ENCODE results near the gene EFNA1.

EFNA1 gene

DNA sequence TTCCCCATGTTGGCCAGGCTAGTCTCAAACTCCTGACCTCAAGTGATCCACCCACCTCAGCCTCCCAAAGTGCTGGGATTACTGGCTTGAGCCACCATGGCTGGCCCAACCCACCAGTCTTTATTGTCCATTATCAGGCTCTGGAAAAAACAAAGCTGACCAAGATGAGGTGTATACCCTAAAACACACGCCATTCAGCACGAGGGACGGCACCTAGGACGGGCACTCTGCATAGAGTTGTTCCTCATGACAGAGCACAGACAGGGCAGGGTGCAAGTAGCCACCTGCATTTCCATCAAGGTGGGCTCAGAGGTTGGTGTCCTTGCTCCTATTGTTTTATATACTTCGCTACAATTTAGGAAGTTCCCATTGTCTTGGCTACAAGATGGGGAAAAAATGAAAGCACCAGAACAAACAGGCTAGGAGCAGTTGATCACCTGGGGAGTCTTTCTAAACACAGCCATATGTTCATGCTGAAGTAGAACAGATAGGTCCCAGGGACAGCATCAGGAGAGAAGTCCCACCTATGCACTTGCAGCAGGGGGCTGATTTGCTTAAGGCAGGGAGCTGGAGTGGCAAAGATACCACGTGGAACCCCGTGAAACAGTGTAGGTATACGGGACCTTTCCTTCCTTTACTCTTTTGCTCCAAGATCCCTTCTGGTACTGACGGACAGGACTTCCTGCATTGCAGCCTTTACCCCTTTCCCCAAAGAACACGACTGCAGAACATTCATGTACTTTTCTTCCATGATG lies 41.0 kb downstream of the EFNA1 start:
- no peaks in the 10 kb centered on the region for H3K27me3 ChIP-seq (ENCODE audit: control insufficient read depth, insufficient read depth, low read length)
- peaks cover 19% of the 10 kb centered on the region for H3K4me1 ChIP-seq (ENCODE audit: control insufficient read depth, insufficient read depth, low read length)
- no peak overlapping the region for H3K9ac ChIP-seq (ENCODE audit: low read length)
- no peak overlapping the region for H3K4me3 ChIP-seq (ENCODE audit: low read length)
- H3K36me3 ChIP-seq (ENCODE audit: control insufficient read depth, insufficient read depth, low read length), result no peaks in the 10 kb centered on the region
- no peaks in the 10 kb centered on the region for H3K9me3 ChIP-seq (ENCODE audit: control insufficient read depth, low read length)

- H3K9me3 ChIP-seq (ENCODE audit: control insufficient read depth, low read length), result no peaks in the 10 kb centered on the region
Observed at GRCh38 chr1:155169541-155169940, 41.9 kb downstream of the EFNA1 start.

DNA sequence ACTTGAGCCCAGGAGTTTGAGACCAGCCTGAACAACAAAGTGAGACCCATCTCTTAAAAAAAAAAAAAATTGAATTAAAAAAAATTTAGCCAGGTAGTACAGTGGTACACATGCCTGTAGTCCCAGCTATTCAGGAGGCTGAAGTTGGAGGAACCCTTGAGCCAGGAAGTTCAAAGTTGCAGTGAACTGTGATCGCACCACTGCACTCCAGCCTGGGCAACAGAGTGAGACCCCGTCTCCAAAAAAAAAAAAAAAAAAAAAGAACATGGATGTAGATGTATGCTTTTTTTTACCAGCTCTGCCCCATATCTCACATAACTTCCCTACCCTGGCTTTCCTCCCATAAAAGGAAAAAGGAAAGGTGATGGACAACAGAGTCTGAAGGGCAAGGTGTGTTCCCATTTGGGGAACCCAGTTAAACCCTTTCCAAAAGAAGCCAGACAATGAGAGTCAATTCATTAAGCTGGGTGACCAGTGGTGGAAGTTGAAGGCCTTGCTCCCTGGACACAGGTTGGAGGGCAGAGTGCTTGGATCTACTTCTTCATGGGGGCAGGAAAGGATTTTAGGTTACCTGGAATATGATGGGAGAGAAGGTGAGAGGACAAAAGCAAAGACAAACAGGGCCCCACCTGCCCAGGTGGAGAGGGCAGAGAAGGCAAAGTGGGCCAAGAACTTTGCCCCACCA lies 42.6 kb downstream of the EFNA1 start:
- peaks cover 35% of the 10 kb centered on the region for H3K4me1 ChIP-seq (ENCODE audit: control insufficient read depth, insufficient read depth, low read length)
- no peak overlapping the region for H3K4me3 ChIP-seq (ENCODE audit: low read length)
- peaks cover 4% of the 10 kb centered on the region for H3K27me3 ChIP-seq (ENCODE audit: control insufficient read depth, insufficient read depth, low read length)
- no peak overlapping the region for H3K9ac ChIP-seq (ENCODE audit: low read length)
- no peaks in the 10 kb centered on the region for H3K36me3 ChIP-seq (ENCODE audit: control insufficient read depth, insufficient read depth, low read length)
- no peaks in the 10 kb centered on the region for H3K9me3 ChIP-seq (ENCODE audit: control insufficient read depth, low read length)

More at GRCh38 chr1:155169541-155169940, 41.9 kb downstream of the EFNA1 start:
- Histone ChIP-seq H3K4me1 (ENCODE audit: control insufficient read depth, insufficient read depth, low read length) (peaks cover 28% of the 10 kb centered on the region), H3K36me3 (ENCODE audit: control insufficient read depth, insufficient read depth, low read length) (no peaks in the 10 kb centered on the region), H3K27me3 (ENCODE audit: control insufficient read depth, insufficient read depth, low read length) (no peaks in the 10 kb centered on the region), H3K4me3 (ENCODE audit: low read length) (no peak overlapping the region), H3K9ac (ENCODE audit: low read length) (no peak overlapping the region)

DNA sequence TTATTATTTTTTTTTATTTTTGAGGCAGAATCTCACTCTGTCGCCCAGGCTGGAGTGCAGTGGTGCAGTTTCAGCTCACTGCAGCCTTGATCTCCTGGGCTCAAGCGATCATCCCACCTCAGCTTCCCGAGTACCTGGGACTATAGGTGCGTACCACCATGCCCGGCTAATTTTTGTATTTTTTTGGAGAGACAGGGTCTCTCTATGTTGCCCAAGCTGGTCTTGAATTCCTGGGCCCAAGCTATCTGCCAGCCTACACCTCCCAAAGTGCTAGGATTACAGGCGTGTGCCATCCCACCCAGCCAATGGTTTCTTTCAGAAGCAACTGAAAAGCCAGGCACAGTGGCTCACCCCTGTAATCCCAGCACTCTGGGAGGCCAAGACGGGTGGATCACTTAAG lies 43.1 kb downstream of the EFNA1 start:
- Histone ChIP-seq H3K4me3 (ENCODE audit: low read length) (no peak overlapping the region), H3K9ac (ENCODE audit: low read length) (no peak overlapping the region), H3K27me3 (ENCODE audit: control insufficient read depth, insufficient read depth, low read length) (peaks cover 4% of the 10 kb centered on the region), H3K4me1 (ENCODE audit: control insufficient read depth, insufficient read depth, low read length) (peaks cover 41% of the 10 kb centered on the region), H3K36me3 (ENCODE audit: control insufficient read depth, insufficient read depth, low read length) (no peaks in the 10 kb centered on the region), H3K9me3 (ENCODE audit: control insufficient read depth, low read length) (no peaks in the 10 kb centered on the region)

DNA sequence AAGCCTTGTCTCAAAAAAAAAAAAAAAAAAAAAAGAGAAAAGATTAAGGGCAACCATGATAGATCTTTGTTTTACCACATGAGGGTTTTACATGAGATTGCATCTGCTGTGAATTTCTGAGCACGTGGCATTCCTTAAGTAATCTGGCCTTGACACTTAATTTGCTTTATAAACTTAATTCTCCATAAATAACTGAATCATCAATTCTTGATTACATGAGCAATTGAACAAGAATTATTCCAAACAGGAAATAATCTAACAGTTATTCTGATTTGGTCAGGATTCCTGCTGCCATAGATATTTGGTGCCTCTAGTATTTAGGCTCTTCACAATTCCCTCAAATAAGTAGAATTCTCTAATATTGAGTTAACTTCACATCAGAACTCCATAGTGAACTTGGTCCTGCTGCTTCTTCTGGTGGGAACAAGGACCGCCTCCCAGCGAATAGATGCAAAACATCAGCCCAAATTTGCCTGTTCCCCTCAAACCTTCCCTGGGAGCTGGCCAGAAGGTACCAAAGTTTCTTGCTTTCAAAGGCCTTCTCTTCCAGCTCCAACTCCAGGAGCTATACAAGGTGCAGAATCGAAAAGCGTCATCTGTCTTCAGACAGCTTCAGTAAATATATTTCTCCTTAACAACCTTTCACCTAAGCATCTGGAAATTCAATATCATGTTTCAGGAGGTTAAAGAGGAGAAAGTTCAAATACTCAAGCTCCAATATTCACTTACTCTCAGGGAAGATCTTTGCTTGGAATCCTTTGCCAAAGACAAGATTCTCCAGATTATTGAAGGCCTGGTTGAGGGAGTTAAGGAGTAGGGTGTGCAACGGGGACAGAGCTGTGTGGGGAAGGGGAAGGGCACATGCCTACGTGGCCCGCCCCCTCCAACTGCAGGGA lies 44.4 kb downstream of the EFNA1 start:
- Histone ChIP-seq H3K27me3 (ENCODE audit: control insufficient read depth, insufficient read depth, low read length) (peaks cover 4% of the 10 kb centered on the region), H3K36me3 (ENCODE audit: control insufficient read depth, insufficient read depth, low read length) (no peaks in the 10 kb centered on the region), H3K9me3 (ENCODE audit: control insufficient read depth, low read length) (no peaks in the 10 kb centered on the region), H3K4me1 (ENCODE audit: control insufficient read depth, insufficient read depth, low read length) (peaks cover 50% of the 10 kb centered on the region), H3K4me3 (ENCODE audit: low read length) (peak overlapping the region; percentile 93), H3K9ac (ENCODE audit: low read length) (peak overlapping the region; percentile 97)

GRCh38 chr1:155172732-155173477 lies 45.2 kb downstream of the EFNA1 start, which contains the start of gene KRTCAP2:
KRTCAP2 (minus strand) TSS chr1:155173304; CDS start chr1:155173224, 80 bp downstream.
- no peaks in the 10 kb centered on the region for H3K36me3 ChIP-seq (ENCODE audit: control insufficient read depth, insufficient read depth, low read length)
- peaks cover 53% of the 10 kb centered on the region for H3K4me1 ChIP-seq (ENCODE audit: control insufficient read depth, insufficient read depth, low read length)
- H3K9me3 ChIP-seq (ENCODE audit: control insufficient read depth, low read length), result no peaks in the 10 kb centered on the region
- peaks cover 4% of the 10 kb centered on the region for H3K27me3 ChIP-seq (ENCODE audit: control insufficient read depth, insufficient read depth, low read length)
- peak within 1 kb of the TSS; percentile 97 for H3K9ac ChIP-seq (ENCODE audit: low read length)
- H3K4me3 ChIP-seq (ENCODE audit: low read length), result peak within 1 kb of the TSS; percentile 93

DNA sequence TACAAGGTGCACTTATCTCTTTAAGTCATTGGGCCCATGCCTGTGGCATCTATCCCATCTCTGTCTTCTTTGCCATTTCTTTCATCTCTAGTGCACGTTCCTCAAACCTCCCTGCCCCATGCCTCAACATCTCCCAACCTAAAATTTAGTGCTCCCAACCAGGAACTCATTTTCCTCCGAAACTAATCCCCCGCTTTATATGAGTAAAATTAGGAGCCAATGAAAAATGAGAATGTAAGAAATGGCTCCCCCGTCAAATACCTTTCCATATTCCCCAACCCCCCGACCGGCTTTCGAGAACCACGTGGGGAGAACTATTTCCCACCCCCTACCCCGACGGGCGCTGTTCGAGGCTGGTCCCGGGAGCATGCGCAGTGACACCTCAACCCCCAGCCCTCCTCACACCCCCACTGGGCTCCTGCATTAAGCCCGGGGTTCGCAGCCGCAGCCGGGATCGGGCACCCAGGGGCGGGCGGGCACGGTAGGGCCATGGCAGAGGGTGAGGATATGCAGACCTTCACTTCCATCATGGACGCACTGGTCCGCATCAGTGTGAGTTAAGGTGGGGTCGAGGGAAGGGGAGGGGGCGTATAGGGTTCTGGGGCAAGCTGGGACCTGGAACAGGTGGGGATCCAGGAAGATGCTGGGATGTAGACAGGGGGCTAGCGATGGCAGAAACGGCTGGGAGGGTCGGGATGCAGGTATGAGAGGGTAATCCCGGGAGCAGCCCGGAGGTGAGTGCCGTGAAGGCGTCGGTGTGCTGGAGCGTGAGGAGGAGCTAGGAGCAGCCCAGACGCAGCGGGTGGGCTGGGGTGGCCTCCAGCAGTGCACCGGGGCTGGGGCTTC lies 46.0 kb downstream of the EFNA1 start, which contains the start of gene TRIM46:
Gene TRIM46 (plus strand): TSS at position 372 of the 846 bp plus-strand sequence. CDS start 118 bp downstream, at position 490.
- H3K4me1 ChIP-seq (ENCODE audit: control insufficient read depth, insufficient read depth, low read length), result peaks cover 57% of the 10 kb centered on the region
- peak within 1 kb of the TSS; percentile 93 for H3K4me3 ChIP-seq (ENCODE audit: low read length)
- no peaks in the 10 kb centered on the region for H3K36me3 ChIP-seq (ENCODE audit: control insufficient read depth, insufficient read depth, low read length)
- peaks cover 4% of the 10 kb centered on the region for H3K27me3 ChIP-seq (ENCODE audit: control insufficient read depth, insufficient read depth, low read length)
- peak within 1 kb of the TSS; percentile 97 for H3K9ac ChIP-seq (ENCODE audit: low read length)
- no peaks in the 10 kb centered on the region for H3K9me3 ChIP-seq (ENCODE audit: control insufficient read depth, low read length)

DNA sequence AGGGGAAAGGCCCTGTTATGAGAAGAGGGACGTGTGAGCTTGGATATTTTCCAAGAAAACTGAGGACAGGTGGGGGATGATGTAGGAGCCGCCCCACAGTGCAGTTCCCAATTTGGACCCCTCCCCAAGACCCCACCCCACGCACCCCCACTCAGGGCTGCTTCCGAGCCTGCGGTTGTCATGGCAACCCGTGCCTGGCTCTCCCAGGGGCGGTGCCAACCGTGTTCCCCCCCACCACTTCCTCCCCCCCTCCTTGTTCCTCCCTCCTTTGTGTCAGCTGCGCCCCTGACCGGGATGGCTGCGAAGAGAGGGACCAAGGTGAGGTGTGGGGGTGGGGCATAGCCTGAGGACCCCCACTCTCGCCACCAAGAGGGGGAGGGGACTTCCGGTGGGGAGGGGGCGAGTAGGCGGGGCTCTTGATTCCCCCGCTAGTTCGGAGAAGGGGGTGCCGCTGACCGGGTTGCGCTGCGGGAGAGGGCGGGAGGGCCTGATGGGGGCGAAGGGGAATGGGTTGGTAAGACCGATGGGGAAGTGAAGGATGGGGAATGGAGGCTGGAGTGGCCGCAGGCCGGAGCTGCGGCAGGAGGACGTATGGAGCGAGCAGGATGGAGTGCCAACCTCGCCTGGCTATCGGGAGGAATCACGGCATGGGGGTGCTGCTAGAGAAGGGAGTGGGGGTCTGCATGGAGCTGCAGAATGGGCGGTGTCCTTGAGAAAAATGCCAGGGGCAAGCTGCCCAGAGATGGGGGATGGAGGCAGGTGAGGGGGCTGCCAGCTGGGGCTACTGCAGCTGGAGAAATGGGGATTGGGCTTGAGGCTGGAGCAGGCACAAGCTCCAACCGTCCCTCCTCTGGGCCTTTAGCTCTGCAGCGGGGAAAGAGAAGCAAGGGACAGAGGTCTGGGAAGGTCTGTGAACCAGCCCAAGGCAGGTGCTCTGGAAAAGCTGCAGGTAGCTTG lies 46.9 kb downstream of the EFNA1 start:
- peak overlapping the region; percentile 97 for H3K9ac ChIP-seq (ENCODE audit: low read length)
- H3K4me3 ChIP-seq (ENCODE audit: low read length), result no peak overlapping the region
- no peaks in the 10 kb centered on the region for H3K36me3 ChIP-seq (ENCODE audit: control insufficient read depth, insufficient read depth, low read length)
- peaks cover 4% of the 10 kb centered on the region for H3K27me3 ChIP-seq (ENCODE audit: control insufficient read depth, insufficient read depth, low read length)
- peaks cover 66% of the 10 kb centered on the region for H3K4me1 ChIP-seq (ENCODE audit: control insufficient read depth, insufficient read depth, low read length)
- no peaks in the 10 kb centered on the region for H3K9me3 ChIP-seq (ENCODE audit: control insufficient read depth, low read length)

- peaks cover 4% of the 10 kb centered on the region for H3K27me3 ChIP-seq (ENCODE audit: control insufficient read depth, insufficient read depth, low read length)
- H3K36me3 ChIP-seq (ENCODE audit: control insufficient read depth, insufficient read depth, low read length), result no peaks in the 10 kb centered on the region
- no peak overlapping the region for H3K4me3 ChIP-seq (ENCODE audit: low read length)
- H3K4me1 ChIP-seq (ENCODE audit: control insufficient read depth, insufficient read depth, low read length), result peaks cover 71% of the 10 kb centered on the region
- H3K9ac ChIP-seq (ENCODE audit: low read length), result peak overlapping the region; percentile 40
- H3K9me3 ChIP-seq (ENCODE audit: control insufficient read depth, low read length), result no peaks in the 10 kb centered on the region
Observed at GRCh38 chr1:155175281-155175926, 47.7 kb downstream of the EFNA1 start.

Data from mucosa of stomach (tissue), 1 donor.